Transverse colon (tissue), 3 donors: ENCODE data around the gene MYDGF.

Experiments used
- CTCF ChIP-seq, 5 experiments: fragments of 200-600 bp in 3 of 5; fragments of 450-650 bp in 2 of 5; sonication (generic) in 3 of 5; IDR thresholded peaks; 1 replicate in 2 of 5; 2 replicates in 3 of 5; pipeline ENCODE4 v1.5.1; 2016 to 2017; ENCODE audit warnings: antibody characterized with exemption in 5 of 5, inconsistent platforms in 3 of 5, mild to moderate bottlenecking in 2 of 5, moderate library complexity in 1 of 5
- EP300 ChIP-seq: sonication (generic); formaldehyde crosslinking; IDR thresholded peaks from one replicate; pipeline ENCODE4 v1.6.1; 2017; ENCODE audit warnings: antibody characterized with exemption, low read depth

- TF ChIP-seq CTCF (IDR thresholded peaks at IDR 0.05): no peak
- TF ChIP-seq EP300: no peak
These were observed 42.6 kb upstream of the MYDGF start for GRCh38 chr19:4712771-4713170.
